HuH-7 (cell line): ENCODE data around the gene TMEM143.
"Not testable (repeated sequence)": the region's sequence is repeated elsewhere in the genome, so short reads cannot be mapped to it uniquely, and the experiment has no call there.

Experiments used
- DNase-seq: peaks from one replicate; pipeline ENCODE4 v3.0.0; 2011; ENCODE audit warnings: low spot score

The TMEM143 gene

DNA sequence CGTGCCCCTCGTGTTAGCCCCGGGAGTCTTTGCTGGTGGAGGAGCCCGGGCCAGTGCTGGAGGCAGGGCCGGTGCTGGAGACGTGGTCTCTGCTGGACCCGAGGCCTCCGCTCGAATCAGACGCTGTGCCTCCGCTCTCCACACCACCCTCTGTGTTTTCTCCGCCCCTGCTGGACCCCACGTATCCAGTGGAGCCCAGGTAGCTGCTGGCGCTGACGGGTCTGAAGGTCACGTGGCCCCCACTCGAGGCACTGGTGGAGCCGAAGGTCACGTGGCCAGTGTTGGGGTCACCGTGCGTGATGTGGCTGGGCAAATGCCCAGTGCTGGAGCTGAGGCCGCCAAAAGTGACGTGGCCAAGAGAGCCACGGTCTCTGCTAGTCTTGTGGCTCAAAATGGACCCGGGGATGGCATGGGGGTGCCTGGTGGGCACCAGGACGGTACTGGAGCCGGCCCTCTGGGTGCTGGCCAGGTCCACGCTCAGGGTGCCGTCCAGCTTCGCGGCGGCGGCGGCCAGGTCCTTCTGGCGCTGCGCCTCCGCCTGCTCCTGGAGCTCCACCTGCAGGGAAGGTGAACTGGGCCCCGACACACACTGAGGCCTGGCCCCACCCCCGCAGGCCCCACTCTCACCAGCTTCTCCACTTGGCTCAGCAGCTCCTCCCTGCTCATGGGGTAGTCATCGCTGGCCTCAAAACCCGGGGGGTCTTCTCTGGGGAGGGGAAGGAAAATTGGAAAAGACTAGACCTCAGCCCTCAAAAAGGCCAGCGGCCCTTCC is 66.6 kb downstream of the TMEM143 start:
- DNase-seq: no peak

DNA sequence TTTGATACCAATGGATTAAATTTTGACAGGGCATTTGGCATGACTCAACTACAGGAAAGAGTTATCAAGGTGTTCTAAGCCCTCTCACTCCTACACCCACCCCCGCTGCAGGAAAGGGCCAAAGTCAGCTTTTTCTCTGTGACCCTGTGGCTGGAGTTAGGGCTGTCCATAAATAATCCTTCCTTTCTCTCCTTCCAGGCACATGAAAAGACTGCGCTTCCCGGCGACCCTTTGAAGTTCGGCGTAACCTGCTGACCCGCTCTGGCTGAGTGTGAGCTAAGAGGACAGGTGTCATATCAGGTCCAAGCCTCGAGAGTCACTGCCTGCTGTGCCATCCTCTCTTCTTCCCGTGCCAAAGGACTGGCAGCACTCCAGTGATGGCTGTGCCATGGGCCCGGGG is 68.3 kb downstream of the TMEM143 start:
- no peak for DNase-seq

DNA sequence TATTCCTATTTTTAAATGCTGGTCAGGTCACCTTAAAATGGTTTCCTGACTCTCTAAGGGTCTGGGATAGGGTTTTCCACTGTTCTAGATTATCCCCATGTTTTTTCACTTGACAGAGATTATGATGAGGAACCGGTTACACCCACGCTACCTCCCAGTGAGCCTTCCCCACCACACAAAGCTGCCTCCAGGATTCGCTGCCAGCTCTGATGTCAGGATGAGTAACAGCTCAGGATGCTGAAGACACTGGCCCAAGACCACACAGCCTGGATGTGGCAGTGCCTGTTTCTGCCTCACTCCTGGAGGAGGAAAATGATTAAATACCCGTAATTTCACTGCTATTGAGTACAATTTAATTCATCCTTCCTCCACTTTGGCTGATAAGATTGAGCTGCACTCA is 70.9 kb downstream of the TMEM143 start:
- DNase-seq: no peak

DNA sequence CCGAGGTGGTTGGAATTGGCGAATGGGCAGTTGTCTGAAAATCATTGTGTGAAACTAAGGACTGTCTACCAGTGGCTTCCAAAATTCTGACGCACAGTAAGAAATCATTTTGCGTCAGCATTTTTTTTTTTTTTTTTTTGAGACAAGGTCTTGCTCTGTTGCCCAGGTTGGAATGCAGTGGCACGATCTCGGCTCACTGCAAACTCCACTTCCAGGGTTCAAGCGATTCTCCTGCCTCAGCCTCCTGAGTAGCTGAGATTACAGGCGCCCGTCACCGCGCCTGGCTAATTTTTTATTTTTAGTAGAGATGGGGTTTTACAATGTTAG is 72.3 kb downstream of the TMEM143 start:
- DNase-seq: not testable (repeated sequence)

DNA sequence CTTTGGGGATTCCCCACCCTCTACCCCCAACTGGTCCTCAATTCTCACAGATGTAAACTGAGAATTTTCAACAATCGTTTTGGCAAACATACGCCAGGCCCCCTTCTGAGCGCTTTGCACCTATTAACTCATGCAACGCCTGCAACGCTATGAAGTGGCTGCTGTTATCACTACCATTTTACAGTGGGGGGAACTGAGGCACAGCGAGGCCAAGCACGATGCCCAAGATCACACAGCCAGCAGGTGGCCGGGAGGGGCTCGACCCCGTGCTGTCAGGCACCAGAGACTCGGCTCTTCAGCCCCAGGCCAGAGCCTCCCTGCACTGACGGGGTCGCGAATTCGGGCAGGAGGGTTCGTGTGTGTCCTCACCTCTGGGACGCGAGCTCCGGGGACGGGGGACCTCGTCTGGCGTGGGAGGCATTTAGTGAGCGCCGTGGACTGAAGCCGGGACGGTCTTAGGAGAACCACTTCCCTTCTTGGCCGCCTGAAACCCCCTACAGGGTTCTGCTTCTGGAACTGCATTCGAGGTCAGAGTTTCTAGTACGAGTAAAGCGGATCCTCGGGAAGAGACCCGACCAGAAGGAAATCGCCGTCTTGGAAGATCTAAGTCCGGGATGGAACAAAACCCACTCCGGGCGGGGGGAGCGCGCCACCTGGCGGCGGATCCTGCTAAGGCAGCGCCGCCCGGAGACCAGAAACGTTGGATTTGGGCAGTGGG is 72.8 kb downstream of the TMEM143 start:
- DNase-seq: peak; percentile 76

DNA sequence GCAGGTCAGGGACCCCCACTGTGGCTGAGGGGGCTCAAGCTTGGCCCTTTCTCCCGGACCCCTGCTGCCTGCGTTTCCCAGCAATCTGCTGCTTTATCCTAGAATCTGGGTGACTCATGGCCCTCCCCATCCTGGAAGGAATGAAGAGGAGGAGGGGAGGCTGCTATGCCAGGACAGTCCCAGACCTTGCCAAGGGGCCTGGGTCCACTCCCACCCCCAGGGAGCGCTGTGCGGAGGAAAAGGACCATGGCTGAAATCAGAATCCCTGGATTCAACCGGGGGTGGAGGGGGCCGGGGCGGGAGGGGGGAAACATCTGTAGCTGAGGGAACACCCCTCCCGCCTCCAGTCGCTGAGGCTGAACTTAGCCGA is 73.4 kb downstream of the TMEM143 start:
- DNase-seq: peak; percentile 49

DNA sequence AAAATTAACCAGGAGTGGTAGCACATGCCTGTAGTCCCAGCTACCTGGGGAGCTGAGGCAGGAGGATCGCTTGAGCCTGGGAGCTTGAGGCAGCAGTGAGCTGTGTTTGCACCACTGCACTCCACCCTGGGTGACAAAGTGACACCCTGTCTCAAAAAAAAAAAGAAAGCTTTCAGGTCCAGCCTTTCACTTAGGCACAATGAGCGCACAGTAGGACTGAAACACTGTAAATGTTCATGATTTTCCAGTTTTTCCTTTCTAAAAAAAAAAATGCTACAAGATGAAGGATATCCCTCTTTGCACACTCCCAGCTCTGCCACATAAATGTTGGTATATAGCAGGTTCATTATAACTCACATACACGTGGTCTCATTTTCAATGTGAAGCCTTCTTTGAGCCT is 76.0 kb downstream of the TMEM143 start:
- DNase-seq: no peak

DNA sequence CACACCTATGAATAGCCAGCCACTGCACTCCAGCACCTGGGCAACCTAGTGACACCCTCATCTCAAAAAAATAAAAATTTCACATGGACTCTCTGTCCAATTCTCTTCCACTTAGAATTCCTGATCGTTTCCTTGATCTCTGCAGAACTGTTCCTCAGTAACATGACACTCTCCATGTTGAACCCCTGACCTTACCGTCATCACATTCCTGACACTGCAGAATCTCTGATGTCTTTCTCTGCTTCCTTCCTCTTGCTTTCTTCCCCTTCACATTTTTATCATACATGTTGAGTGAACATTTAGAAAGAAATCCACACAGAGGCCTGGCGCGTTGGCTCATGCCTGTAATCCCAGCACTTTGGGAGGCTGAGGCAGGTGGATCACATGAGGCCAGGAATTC is 78.8 kb downstream of the TMEM143 start:
- no peak for DNase-seq

DNA sequence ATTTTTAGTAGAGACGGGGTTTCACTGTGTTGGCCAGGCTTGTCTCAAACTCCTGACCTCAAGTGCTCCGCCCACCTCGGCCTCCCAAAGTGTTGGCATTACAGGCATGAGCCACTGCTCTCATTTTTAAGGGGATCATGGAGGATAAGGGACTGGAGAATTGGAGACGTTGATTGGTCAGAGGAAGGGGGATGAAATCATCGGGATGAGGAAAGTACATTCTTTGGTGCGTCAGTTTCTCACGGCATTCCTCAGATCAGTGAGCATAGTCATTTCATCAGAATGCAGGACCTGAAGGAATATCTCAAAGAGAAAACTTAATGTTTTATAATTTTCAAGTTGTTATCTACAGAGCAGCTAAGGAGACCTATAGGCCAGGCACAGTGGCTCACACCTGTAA is 79.8 kb downstream of the TMEM143 start:
- no peak for DNase-seq
